AG08396 (cell line): ENCODE measurements around the gene ZNF462.

Experiments used
- DNase-seq: peaks from one replicate; pipeline ENCODE4 v3.0.0; 2012; ENCODE audit warnings: low spot score, mixed read lengths

The ZNF462 gene

DNA sequence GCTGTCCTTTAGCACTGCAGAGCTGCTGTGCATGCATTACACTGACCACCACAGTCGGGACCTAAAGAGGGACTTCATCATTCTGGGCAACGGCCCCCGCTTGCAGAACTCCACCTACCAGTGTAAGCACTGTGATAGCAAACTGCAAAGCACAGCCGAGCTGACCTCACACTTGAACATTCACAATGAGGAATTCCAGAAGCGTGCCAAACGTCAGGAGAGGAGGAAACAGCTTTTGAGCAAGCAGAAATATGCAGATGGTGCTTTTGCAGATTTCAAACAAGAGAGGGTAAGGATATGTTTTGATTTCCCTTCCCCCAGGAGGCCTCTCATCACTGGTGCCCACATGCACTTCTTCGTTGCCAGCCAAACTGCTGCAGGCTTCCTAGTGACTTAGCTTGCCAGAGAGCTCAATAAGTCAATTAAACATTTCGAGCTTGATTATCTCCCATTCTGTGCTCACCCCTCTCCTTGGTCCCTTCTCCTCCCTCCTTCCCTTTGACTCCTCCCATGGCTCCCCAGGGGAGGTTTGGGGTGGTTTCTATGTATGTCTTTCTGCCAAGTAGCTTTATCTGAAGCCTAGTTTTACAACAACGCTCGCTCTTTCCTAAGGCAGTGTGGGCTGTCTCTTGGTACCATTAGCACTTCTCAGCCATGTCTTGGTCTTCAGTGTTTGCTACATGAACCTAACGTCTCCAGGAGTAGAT lies 66.7 kb downstream of the ZNF462 start:
- peak; percentile 45 for DNase-seq

DNA sequence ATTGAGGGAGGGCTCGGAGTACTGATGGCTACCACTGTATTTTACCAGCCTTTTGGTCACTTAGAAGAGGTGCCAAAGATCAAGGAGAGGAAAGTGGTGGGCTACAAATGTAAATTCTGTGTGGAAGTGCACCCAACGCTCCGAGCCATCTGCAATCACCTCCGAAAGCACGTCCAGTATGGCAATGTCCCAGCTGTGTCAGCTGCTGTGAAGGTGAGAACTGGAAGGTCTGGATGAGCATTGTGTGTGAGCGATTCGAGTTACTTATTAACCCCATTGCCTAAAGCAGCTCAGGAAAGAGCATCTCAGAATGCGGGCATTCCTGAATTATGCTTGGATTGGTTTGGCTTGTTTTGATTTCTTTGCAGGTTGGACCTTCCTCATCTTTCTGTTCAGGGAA lies 67.5 kb downstream of the ZNF462 start:
- no peak for DNase-seq

GRCh38 chr9:106931466-106931865 lies 68.5 kb downstream of the ZNF462 start:
- DNase-seq = no peak

DNA sequence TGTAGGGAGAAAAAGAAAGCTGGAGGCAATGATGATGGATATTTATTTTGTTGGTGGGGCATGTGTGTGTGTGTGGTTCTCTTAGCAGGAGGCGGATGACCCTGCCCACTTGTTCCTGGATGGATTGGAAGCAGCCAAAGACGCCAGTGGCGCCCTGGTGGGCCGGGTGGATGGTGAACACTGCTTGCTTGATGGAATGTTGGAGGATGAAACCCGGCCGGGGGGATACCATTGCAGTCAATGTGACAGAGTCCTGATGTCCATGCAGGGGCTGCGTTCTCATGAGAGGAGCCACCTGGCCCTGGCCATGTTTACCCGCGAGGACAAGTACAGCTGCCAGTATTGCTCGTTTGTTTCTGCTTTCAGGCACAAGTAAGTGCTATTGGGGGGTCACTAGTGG lies 69.2 kb downstream of the ZNF462 start:
- no peak for DNase-seq

GRCh38 chr9:106932675-106933074 lies 69.7 kb downstream of the ZNF462 start:
- no peak for DNase-seq

GRCh38 chr9:106933470-106933869 lies 70.5 kb downstream of the ZNF462 start:
- DNase-seq = no peak

- DNase-seq = no peak
Observed at GRCh38 chr9:106934442-106935238, 71.7 kb downstream of the ZNF462 start.

GRCh38 chr9:106936680-106937079 lies 73.7 kb downstream of the ZNF462 start:
- DNase-seq = no peak

GRCh38 chr9:106941916-106942315 lies 79.0 kb downstream of the ZNF462 start:
- DNase-seq = no peak

DNA sequence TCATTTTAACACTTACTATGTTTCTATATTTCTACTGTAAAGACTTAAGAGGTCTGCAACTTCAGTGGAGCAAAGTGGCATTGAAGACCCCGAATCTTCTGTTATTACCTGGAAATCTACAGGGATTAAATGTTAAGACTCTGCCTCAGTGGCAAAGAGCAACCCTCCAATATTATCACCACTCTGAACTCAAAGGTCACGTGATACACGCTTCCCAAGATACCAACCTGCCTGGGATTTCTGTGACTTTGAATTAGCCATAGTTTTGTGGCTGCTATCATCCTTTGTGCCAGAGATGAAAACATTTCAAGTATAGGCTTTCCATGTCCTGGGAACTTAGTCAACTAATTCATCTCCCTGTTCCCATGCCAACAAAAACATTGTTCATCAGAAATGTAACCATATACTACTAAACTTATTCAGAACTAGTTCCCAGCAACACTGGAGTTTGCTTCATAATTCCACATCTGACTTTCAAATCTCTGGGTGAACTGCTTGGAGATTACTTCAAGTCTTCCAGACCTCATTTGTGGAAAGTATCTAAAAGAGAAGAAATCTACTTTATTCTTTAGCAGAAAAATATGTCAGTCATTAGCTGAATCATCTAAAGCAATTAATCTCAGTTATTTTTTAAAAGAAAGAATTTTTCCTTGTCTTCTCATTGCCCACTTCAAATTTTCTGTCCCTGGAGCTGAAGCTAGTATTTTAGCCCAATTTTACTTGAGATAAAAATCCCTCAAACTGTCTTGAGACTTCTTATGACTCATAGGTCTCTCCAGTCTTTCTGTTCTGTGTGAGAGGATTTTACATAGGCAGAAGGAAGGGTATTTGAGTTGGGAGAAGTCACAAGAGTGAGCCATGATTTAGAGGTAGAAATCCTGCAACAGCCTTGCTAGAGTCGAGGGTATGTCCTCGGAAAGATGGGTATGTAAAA lies 83.0 kb downstream of the ZNF462 start:
- DNase-seq = peak; percentile 32

DNA sequence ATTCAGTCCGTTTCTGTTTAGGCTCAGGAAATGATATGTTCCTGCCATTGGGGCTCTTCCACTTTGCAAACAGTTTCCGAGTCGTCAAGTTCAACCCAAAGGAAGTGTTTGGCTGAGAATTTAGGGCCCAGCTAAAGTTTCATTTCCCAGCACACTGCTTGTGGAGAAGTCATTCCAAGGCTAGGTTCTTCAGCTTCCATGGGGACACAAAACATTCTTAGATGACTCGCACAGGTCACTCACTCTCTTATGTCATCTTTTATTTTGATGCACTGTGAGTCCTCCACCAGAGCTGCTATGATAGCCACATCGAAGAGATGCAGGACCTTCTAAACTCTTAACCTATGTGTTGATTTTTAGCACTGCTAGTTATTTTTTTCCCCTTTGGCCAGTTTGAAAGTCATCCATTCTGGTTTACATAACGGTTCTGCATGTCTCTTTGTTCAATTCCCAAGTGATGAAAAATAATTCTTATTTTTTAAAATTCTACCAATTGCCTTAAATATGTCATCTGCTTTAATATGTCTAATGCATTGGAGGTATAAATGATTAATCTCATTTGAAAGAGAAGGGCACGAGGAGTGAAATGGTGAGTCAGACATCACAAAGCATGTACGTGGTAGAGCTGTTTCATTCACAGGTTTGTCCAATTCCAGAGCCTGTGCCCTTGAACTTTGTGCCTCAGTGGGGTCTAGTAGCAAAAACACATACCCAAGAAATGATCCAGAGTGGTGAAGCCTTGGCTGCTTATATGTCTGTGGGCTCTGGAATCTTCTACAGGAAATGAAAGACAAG lies 84.3 kb downstream of the ZNF462 start:
- no peak for DNase-seq

DNA sequence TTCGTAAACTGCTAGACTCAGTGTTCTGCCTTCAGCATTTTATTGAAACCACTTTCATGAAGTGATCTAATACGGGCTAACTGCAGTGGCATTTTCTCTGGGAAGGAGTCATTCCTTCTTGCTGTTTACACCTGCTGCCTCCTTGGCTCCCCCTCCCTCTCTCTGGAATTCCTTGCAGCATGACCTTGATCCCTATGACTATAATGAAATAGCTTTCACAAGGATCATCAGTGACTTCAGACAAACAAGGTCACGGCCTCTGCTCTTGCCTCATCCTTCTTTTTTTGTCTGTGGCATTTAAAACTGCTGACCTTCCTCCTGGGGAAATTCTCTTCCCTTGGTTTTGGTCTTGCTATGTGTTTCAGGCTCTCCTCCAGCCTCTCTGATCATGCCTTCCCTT lies 90.2 kb downstream of the ZNF462 start:
- peak; percentile 49 for DNase-seq

DNA sequence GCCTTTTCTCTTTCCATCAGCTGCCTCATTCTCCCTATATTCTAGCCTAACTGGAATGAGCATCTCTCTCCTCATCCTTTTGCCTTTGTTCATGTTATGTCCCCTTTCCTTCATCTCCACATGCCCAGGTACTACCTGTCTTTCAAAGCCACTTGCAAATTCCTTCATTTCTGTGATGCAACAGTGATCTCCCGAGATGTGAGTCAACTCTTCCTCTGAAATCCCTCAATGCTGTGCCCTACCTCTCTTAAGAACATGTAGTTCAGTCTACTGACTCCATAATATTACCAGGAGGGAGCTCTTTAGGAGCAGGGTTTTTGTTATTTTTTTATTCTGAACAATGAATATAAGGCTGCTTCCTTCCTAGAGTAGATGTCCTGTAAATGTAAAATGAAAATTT lies 91.6 kb downstream of the ZNF462 start:
- no peak for DNase-seq

- no peak for DNase-seq
Observed at GRCh38 chr9:106954974-106955850, 92.2 kb downstream of the ZNF462 start.

DNA sequence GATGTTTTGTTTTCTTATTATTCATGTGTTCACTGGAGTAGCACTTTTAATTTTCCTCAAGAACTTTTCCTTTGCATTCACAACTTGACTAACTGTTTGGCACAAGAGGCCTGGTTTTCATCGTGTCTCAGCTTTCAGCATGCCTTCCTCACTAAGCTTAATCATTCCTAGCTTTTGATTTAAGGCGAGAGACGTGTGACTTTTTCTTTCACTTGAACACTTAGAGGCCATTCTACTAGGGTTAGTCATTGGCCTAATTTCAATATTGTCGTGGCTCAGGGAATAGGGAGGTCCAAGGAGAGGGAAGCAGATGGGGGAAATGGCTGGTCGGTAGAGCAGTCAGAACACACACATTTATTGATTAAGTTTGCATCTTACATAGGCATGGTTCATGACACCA lies 94.0 kb downstream of the ZNF462 start:
- DNase-seq = no peak

- no peak for DNase-seq
Observed at GRCh38 chr9:106958955-106959657, 96.1 kb downstream of the ZNF462 start.

DNA sequence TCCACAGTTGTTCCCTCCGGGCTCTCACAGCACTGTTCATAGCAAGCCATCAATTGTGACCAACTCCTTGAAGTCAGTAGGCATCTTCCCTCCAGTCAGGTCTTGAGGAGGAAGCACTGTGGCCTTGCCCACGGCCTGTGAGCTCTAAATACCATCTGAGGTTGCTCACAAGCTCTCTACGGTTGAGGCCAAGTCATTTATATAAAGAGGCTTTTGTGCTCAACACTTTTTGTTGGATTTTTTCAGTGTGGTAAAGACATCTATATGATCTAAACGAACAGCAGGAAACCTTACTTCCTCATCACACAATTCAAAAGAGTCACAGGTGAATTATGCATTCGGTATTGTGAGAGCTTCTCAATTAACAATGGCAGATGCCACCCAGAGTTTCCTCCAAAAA lies 97.3 kb downstream of the ZNF462 start:
- no peak for DNase-seq

DNA sequence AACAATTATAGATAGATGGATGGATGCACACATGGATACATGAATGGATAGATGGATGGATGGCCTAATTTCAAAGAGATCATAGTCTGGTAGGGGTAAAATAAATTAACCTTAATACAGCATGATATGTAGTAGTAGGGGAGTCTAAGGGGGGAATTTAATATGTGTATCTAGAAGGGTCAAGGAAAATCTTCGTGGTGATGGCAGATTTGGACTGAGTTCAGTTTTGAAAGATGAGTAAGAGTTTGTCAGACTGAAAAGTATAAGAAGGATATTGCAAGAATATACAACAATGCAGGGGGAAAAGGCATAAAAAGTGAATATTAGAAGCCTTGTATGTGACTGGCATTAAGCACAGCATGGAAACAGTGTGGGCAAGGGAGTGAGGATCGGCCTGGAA lies 98.7 kb downstream of the ZNF462 start:
- DNase-seq = no peak

DNA sequence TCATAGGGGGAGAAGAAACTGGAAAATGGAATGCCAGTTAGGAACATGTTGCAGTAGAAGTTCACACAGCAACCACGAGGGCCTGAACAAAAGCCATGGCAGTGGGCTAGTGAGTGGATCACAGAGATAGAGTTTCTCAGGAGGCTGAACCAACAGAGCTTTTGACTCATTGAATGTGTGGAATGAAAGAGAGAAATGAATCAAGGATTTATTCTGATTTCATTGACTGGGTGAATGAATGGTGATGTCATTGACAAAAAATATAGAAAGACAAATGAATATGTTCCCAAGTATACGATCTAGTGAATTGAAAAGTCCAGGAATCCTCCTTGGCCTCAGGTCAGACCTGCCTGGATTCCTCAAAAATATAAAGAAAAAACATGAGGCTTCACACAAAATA lies 99.2 kb downstream of the ZNF462 start:
- DNase-seq = no peak
